MM.1S (cell line): Measurements from ENCODE around the gene GPC4.

Experiments
- CTCF ChIP-seq: fragments of 300-600 bp; sonication (generic); IDR thresholded peaks from 2 replicates; pipeline ENCODE4 v1.5.1; 2016; ENCODE audit warnings: antibody characterized with exemption, low read length, mixed read lengths
- EZH2 ChIP-seq: fragments of 300-600 bp; sonication (generic); optimal IDR thresholded peaks from 2 replicates; pipeline ENCODE3; 2017; ENCODE audit warnings: low read depth, mild to moderate bottlenecking, antibody characterized with exemption, low read length, mixed read lengths

- TF ChIP-seq CTCF (no peak), EZH2 (no peak)
These were observed 109.0 kb downstream of the GPC4 start for GRCh38 chrX:133306316-133306715.
